Sigmoid colon (tissue), 7 donors: ENCODE results near the gene ABCC4. TPM values are rescaled to one million over a fixed set of nuclear protein-coding genes. Genes with fewer than 3 reads are reported as not detected.

Experiments used
- DNase-seq: peaks from one replicate; pipeline ENCODE4 v3.0.0-alpha.2; 2019
- H3K27ac ChIP-seq, 4 donors: fragments of 200-600 bp; sonication (generic); one replicate each; pipeline ENCODE4 v1.5.1; 2016 to 2019; ENCODE audit warnings: mild to moderate bottlenecking in 1 of 4
- H3K27me3 ChIP-seq, 3 donors: fragments of 200-600 bp; sonication (generic); one replicate each; pipeline ENCODE4 v1.5.1; 2019; ENCODE audit warnings: mild to moderate bottlenecking in 1 of 3
- H3K36me3 ChIP-seq, 4 donors: fragments of 200-600 bp; sonication (generic); one replicate each; pipeline ENCODE4 v1.5.1; 2016 to 2019
- H3K4me1 ChIP-seq, 4 donors: fragments of 200-600 bp; sonication (generic); one replicate each; pipeline ENCODE4 v1.5.1; 2017 to 2019
- H3K4me3 ChIP-seq, 4 donors: fragments of 200-600 bp; sonication (generic); one replicate each; pipeline ENCODE4 v1.5.1; 2017 to 2019; ENCODE audit warnings: mild to moderate bottlenecking in 2 of 4, moderate library complexity in 1 of 4
- H3K9me3 ChIP-seq, 4 donors: fragments of 200-600 bp in 3 of 4; sonication (generic) in 3 of 4; one replicate each; pipeline versions ENCODE4 v1.5.1 to v1.6.1; 2013 to 2019
- EP300 ChIP-seq, 4 donors: sonication (generic); formaldehyde crosslinking; IDR thresholded peaks; one replicate each; pipeline ENCODE4 v1.6.1; 2017; ENCODE audit warnings: antibody characterized with exemption in 4 of 4
- POLR2A ChIP-seq, 2 donors: fragments of 450-650 bp; IDR thresholded peaks; one replicate each; pipeline ENCODE4 v1.6.1; 2016; ENCODE audit warnings: antibody characterized with exemption in 2 of 2, mild to moderate bottlenecking in 2 of 2, moderate library complexity in 2 of 2
- POLR2AphosphoS5 ChIP-seq, 4 donors: sonication (generic); formaldehyde crosslinking; IDR thresholded peaks; one replicate each; pipeline ENCODE4 v1.6.1; 2017; ENCODE audit warnings: antibody characterized with exemption in 4 of 4
- WGBS, 2 donors: extraction: QIAGEN DNeasy Blood & Tissue Kit; methylation state at CpG; one replicate each; pipeline ENCODE4 v1.1.7; 2013; 5-methylcytosine and 5-hydroxymethylcytosine counted together
- intact Hi-C: fragments of 100-400 bp; cut with DNase I; formaldehyde crosslinking; loops from one replicate; pipeline ENCODE4 v1.15.1; 2023
- polyA plus RNA-seq, 3 donors: library from polyadenylated mRNA; stranded (reverse); fragments of 200-250 nt; gene quantifications; one replicate each; pipeline ENCODE4 v1.2.3, GENCODE V29; 2013
- total RNA-seq, 4 donors: library from RNA; depleted of rRNA; stranded (reverse); fragments of >200 nt; gene quantifications; one replicate each; pipeline ENCODE4 v1.1.0, GENCODE V29; 2016
- TF ChIP-seq, protein P1 (sequence below), 4 experiments: fragments of 450-650 bp in 3 of 4; fragments of 200-600 bp in 1 of 4; IDR thresholded peaks; one replicate each; pipeline ENCODE4 v1.5.1; 2016 to 2019; ENCODE audit warnings: antibody characterized with exemption in 4 of 4, mild to moderate bottlenecking in 3 of 4, moderate library complexity in 2 of 4
- donor health status: healthy with polysubstance abuse.
- donor health status: Bipolar disorder and iron deficiency.
- donor health status: healthy.

The ABCC4 gene
- total and polyA plus RNA-seq, 7 donors = 1.2 to 56.3 (median 24.3) TPM

GRCh38 chr13:95050800-95051615 is 250.2 kb downstream of the ABCC4 start:
- DNase-seq = no peak
- intact Hi-C loops = no loop called here
- TF ChIP-seq POLR2AphosphoS5 (IDR thresholded peaks at IDR 0.05) = no peak
- TF ChIP-seq EP300 (IDR thresholded peaks at IDR 0.05) = no peak
- TF ChIP-seq, protein P1, sequence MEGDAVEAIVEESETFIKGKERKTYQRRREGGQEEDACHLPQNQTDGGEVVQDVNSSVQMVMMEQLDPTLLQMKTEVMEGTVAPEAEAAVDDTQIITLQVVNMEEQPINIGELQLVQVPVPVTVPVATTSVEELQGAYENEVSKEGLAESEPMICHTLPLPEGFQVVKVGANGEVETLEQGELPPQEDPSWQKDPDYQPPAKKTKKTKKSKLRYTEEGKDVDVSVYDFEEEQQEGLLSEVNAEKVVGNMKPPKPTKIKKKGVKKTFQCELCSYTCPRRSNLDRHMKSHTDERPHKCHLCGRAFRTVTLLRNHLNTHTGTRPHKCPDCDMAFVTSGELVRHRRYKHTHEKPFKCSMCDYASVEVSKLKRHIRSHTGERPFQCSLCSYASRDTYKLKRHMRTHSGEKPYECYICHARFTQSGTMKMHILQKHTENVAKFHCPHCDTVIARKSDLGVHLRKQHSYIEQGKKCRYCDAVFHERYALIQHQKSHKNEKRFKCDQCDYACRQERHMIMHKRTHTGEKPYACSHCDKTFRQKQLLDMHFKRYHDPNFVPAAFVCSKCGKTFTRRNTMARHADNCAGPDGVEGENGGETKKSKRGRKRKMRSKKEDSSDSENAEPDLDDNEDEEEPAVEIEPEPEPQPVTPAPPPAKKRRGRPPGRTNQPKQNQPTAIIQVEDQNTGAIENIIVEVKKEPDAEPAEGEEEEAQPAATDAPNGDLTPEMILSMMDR (IDR thresholded peaks at IDR 0.05) = no peak
- TF ChIP-seq POLR2A (IDR thresholded peaks at IDR 0.05) = no peak
- no peak overlapping the region for H3K4me3 ChIP-seq
- H3K36me3 ChIP-seq = peaks cover 0 to 13% (median 0%) of the 10 kb centered on the region in 4 donors
- no peak overlapping the region for H3K27ac ChIP-seq
- no peaks in the 10 kb centered on the region for H3K27me3 ChIP-seq
- no peaks in the 10 kb centered on the region for H3K9me3 ChIP-seq
- 68 to 70% methylated on average over 3 of the region's 3 CpGs for WGBS, 2 donors
- H3K4me1 ChIP-seq = no peaks in the 10 kb centered on the region

- 55 to 80% methylated on average over 1 of the region's 1 CpG for WGBS, 2 donors
- Histone ChIP-seq H3K27ac (no peak overlapping the region), H3K4me1 (no peaks in the 10 kb centered on the region), H3K36me3 (peaks cover 0 to 13% (median 0%) of the 10 kb centered on the region in 4 donors), H3K9me3 (no peaks in the 10 kb centered on the region), H3K4me3 (no peak overlapping the region), H3K27me3 (no peaks in the 10 kb centered on the region)
- no peak for DNase-seq
- TF ChIP-seq, protein P1 (IDR thresholded peaks at IDR 0.05) = no peak
- no peak for TF ChIP-seq POLR2AphosphoS5 (IDR thresholded peaks at IDR 0.05)
- no peak for TF ChIP-seq POLR2A (IDR thresholded peaks at IDR 0.05)
- TF ChIP-seq EP300 (IDR thresholded peaks at IDR 0.05) = no peak
- intact Hi-C loops = no loop called here
Measured at GRCh38 chr13:95049772-95050171, 251.5 kb downstream of the ABCC4 start.

- no peaks in the 10 kb centered on the region for H3K27me3 ChIP-seq
- no peak overlapping the region for H3K4me3 ChIP-seq
- H3K27ac ChIP-seq = no peak overlapping the region
- WGBS, 2 donors = 43 to 80% methylated on average over 4 of the region's 4 CpGs
- intact Hi-C loops = no loop called here
- no peaks in the 10 kb centered on the region for H3K9me3 ChIP-seq
- no peaks in the 10 kb centered on the region for H3K4me1 ChIP-seq
- TF ChIP-seq, protein P1 (IDR thresholded peaks at IDR 0.05) = no peak
- TF ChIP-seq EP300 (IDR thresholded peaks at IDR 0.05) (no peak), POLR2AphosphoS5 (IDR thresholded peaks at IDR 0.05) (no peak), POLR2A (IDR thresholded peaks at IDR 0.05) (no peak)
- peaks cover 0 to 47% (median 4%) of the 10 kb centered on the region in 4 donors for H3K36me3 ChIP-seq
- no peak for DNase-seq
Measured at GRCh38 chr13:95044452-95045205, 256.6 kb downstream of the ABCC4 start.

DNA sequence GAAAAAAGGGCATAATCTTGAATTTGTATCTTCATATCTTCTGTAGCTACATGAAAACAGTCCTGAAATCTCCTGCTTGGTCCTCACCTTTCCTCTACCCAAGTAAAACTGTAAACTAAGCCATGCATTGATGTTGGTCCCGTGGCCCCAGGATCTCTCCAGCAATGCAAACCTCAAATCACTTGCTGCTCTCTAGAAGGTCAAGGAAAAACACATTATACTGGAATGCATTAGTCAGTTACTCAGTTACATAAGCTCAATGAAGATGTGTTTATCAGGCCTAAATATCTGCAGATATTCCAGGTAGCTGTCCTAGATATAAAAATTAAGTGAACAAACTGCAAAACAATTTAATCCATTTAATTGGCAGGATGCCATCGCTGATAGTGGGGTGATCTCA is 261.8 kb downstream of the ABCC4 start:
- TF ChIP-seq, protein P1 (IDR thresholded peaks at IDR 0.05) = no peak
- no peak for TF ChIP-seq POLR2A (IDR thresholded peaks at IDR 0.05)
- no peak for TF ChIP-seq POLR2AphosphoS5 (IDR thresholded peaks at IDR 0.05)
- no peak for TF ChIP-seq EP300 (IDR thresholded peaks at IDR 0.05)
- no peak for DNase-seq
- no peaks in the 10 kb centered on the region for H3K4me1 ChIP-seq
- H3K4me3 ChIP-seq = no peak overlapping the region
- no peaks in the 10 kb centered on the region for H3K9me3 ChIP-seq
- 92 to 94% methylated on average over 2 of the region's 2 CpGs for WGBS, 2 donors
- H3K36me3 ChIP-seq = peaks cover 0 to 78% (median 7%) of the 10 kb centered on the region in 4 donors
- no peak overlapping the region for H3K27ac ChIP-seq
- intact Hi-C loops = no loop called here
- no peaks in the 10 kb centered on the region for H3K27me3 ChIP-seq
